Kidney (tissue), 14 donors: ENCODE results near the gene NXPH2. TPM values are rescaled to one million over a fixed set of nuclear protein-coding genes. Genes with fewer than 3 reads are reported as not detected.

ENCODE experiments used
- DNase-seq, 5 donors: peaks; one replicate each; pipeline ENCODE4 v3.0.0-alpha.2; 2013 to 2020
- FAIRE-seq: peaks from 2 replicates; lab custom pipeline; 2012; peaks lifted over from hg19 to GRCh38; lab: Jason Lieb, UNC
- H3K27ac ChIP-seq, 2 donors: one replicate each; pipeline ENCODE4 v1.7.0; 2013; ENCODE audit warnings: low read depth in 2 of 2, low read length in 2 of 2, inconsistent platforms in 1 of 2
- H3K27me3 ChIP-seq: one replicate; pipeline ENCODE4 v1.7.1; 2013; ENCODE audit warnings: low read length, inconsistent platforms; ENCODE audit not compliant: control insufficient read depth, insufficient read depth
- H3K36me3 ChIP-seq, 3 donors: one replicate each; pipeline versions ENCODE4 v1.7.0 to v1.7.1; 2013; ENCODE audit warnings: low read length in 3 of 3, control low read depth in 1 of 3, inconsistent platforms in 1 of 3; ENCODE audit not compliant: insufficient read depth in 3 of 3, control insufficient read depth in 2 of 3
- H3K4me1 ChIP-seq, 3 donors: one replicate each; pipeline versions ENCODE4 v1.7.0 to v1.7.1; 2013; ENCODE audit warnings: low read length in 3 of 3, inconsistent platforms in 1 of 3, low read depth in 1 of 3; ENCODE audit not compliant: control insufficient read depth in 2 of 3, insufficient read depth in 2 of 3
- H3K4me3 ChIP-seq, 3 donors: one replicate each; pipeline versions ENCODE4 v1.7.0 to v1.8.1; 2013; ENCODE audit warnings: low read length in 3 of 3, control low read depth in 1 of 3, inconsistent platforms in 1 of 3
- H3K9ac ChIP-seq, 3 donors: one replicate each; pipeline versions ENCODE4 v1.7.0 to v1.7.1; 2013; ENCODE audit warnings: low read length in 3 of 3, control low read depth in 1 of 3, inconsistent platforms in 1 of 3
- H3K9me3 ChIP-seq, 3 donors: one replicate each; pipeline versions ENCODE4 v1.7.0 to v1.7.1; 2013; ENCODE audit warnings: low read length in 3 of 3, control low read depth in 1 of 3, inconsistent platforms in 1 of 3; ENCODE audit not compliant: control insufficient read depth in 2 of 3, insufficient read depth in 1 of 3
- intact Hi-C: fragments of 100-400 bp; cut with DNase I; formaldehyde crosslinking; loops from one replicate; pipeline ENCODE4 v1.11.1; 2022
- polyA plus RNA-seq: library from polyadenylated mRNA; stranded (reverse); fragments of 350-450 nt; fragmentation: Illumina TruSeq; extraction: RNeasy Lipid Tissue Mini Kit (QIAGEN cat#74804); gene quantifications from one replicate; pipeline ENCODE4 v1.2.3, GENCODE V29; 2014; ENCODE audit warnings: low read depth, low replicate concordance; ENCODE audit not compliant: insufficient read depth
- total RNA-seq: library from RNA; stranded (reverse); fragmentation: NEBNext Ultra II Directional; extraction: Animal tissue kit (Norgen Biotek cat#: 25700); gene quantifications from one replicate; pipeline ENCODE4 v1.2.1, GENCODE V29; 2021
- TF ChIP-seq, protein P1 (sequence below): IDR thresholded peaks from 3 replicates; pipeline ENCODE4 v1.5.1; 2012; ENCODE audit warnings: mild to moderate bottlenecking, moderate library complexity, borderline replicate concordance; ENCODE audit not compliant: insufficient read depth; ENCODE audit errors: extremely low read depth
- donor health status: control.
- donor health status: control.
- donor health status: control.
- donor health status: control.
- donor health status: control.
- donor health status: DM: yes; HTN: yes; CAD: no.
- donor health status: Normal renal cell carcinoma (clear cell type).

Gene NXPH2
- total and polyA plus RNA-seq, 2 donors from 2014 or later: 0.57 to 2.2 TPM

GRCh38 chr2:138670734-138671133 is 109.5 kb downstream of the NXPH2 start:
- H3K27ac ChIP-seq: no peak overlapping the region
- DNase-seq (no peak), FAIRE-seq (no peak)
- no peak overlapping the region for H3K9ac ChIP-seq
- no peaks in the 10 kb centered on the region for H3K36me3 ChIP-seq
- H3K4me1 ChIP-seq: no peaks in the 10 kb centered on the region
- H3K27me3 ChIP-seq: no peaks in the 10 kb centered on the region
- H3K9me3 ChIP-seq: no peaks in the 10 kb centered on the region
- TF ChIP-seq, protein P1, sequence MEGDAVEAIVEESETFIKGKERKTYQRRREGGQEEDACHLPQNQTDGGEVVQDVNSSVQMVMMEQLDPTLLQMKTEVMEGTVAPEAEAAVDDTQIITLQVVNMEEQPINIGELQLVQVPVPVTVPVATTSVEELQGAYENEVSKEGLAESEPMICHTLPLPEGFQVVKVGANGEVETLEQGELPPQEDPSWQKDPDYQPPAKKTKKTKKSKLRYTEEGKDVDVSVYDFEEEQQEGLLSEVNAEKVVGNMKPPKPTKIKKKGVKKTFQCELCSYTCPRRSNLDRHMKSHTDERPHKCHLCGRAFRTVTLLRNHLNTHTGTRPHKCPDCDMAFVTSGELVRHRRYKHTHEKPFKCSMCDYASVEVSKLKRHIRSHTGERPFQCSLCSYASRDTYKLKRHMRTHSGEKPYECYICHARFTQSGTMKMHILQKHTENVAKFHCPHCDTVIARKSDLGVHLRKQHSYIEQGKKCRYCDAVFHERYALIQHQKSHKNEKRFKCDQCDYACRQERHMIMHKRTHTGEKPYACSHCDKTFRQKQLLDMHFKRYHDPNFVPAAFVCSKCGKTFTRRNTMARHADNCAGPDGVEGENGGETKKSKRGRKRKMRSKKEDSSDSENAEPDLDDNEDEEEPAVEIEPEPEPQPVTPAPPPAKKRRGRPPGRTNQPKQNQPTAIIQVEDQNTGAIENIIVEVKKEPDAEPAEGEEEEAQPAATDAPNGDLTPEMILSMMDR: no peak
- intact Hi-C loops: no loop called here
- no peak overlapping the region for H3K4me3 ChIP-seq

- Histone ChIP-seq H3K9ac (no peak overlapping the region), H3K4me3 (no peak overlapping the region), H3K4me1 (no peaks in the 10 kb centered on the region), H3K27ac (no peak overlapping the region), H3K27me3 (no peaks in the 10 kb centered on the region), H3K36me3 (no peaks in the 10 kb centered on the region), H3K9me3 (no peaks in the 10 kb centered on the region)
- TF ChIP-seq, protein P1: no peak
- intact Hi-C loops: no loop called here
- FAIRE-seq (no peak), DNase-seq (no peak)
Observed at GRCh38 chr2:138665937-138666336, 114.3 kb downstream of the NXPH2 start.

- intact Hi-C loops: no loop called here
- peak in 2 of 5 donors; percentile 5 to 10 for DNase-seq
- Histone ChIP-seq H3K9ac (no peak overlapping the region), H3K9me3 (no peaks in the 10 kb centered on the region), H3K4me3 (no peak overlapping the region), H3K27me3 (no peaks in the 10 kb centered on the region), H3K36me3 (no peaks in the 10 kb centered on the region), H3K4me1 (no peaks in the 10 kb centered on the region), H3K27ac (no peak overlapping the region)
- TF ChIP-seq, protein P1: no peak
- no peak for FAIRE-seq
Observed at GRCh38 chr2:138658187-138658894, 121.8 kb downstream of the NXPH2 start.
